Mesothelial cell of epicardium (in vitro differentiated cells): ENCODE measurements around the gene PHACTR3. TPM values are rescaled to one million over a fixed set of nuclear protein-coding genes. Genes with fewer than 3 reads are reported as not detected.

Experiments used
- DNase-seq, 2 experiments: peaks; one replicate each; pipeline ENCODE4 v3.0.0; 2021; ENCODE audit warnings: low spot score in 2 of 2; ENCODE audit not compliant: unreplicated experiment in 2 of 2
- H3K27ac Mint-ChIP-seq: 2 replicates; pipeline ENCODE4 v1.8.0; 2021; ENCODE audit warnings: mixed read lengths
- H3K27me3 Mint-ChIP-seq: 2 replicates; pipeline ENCODE4 v1.8.0; 2021; ENCODE audit warnings: low read depth, mixed read lengths
- H3K36me3 Mint-ChIP-seq: 2 replicates; pipeline ENCODE4 v1.8.0; 2021; ENCODE audit warnings: mixed read lengths
- H3K4me1 Mint-ChIP-seq: 2 replicates; pipeline ENCODE4 v1.8.0; 2021; ENCODE audit warnings: mixed read lengths
- H3K4me3 Mint-ChIP-seq: 2 replicates; pipeline ENCODE4 v1.8.0; 2021; ENCODE audit warnings: mild to moderate bottlenecking, moderate library complexity, mixed read lengths
- H3K9me3 Mint-ChIP-seq: 2 replicates; pipeline ENCODE4 v1.8.0; 2021; ENCODE audit warnings: mixed read lengths
- CTCF ChIP-seq: fragments of 200-600 bp; sonication (generic); IDR thresholded peaks from one replicate; pipeline ENCODE4 v1.5.0; 2021; ENCODE audit warnings: antibody characterized with exemption; ENCODE audit not compliant: unreplicated experiment
- total RNA-seq: library from RNA; stranded (reverse); gene quantifications from 3 replicates; pipeline ENCODE4 v1.2.1, GENCODE V29; 2021

Gene PHACTR3
- total RNA-seq, 1 donor from 2014 or later: 0.16 TPM

- Mint-ChIP-seq H3K4me1 (no peaks in the 10 kb centered on the region), H3K4me3 (no peak overlapping the region), H3K27me3 (peaks cover 51% of the 10 kb centered on the region), H3K27ac (no peak overlapping the region), H3K36me3 (no peaks in the 10 kb centered on the region), H3K9me3 (peaks cover 7% of the 10 kb centered on the region)
- TF ChIP-seq CTCF: no peak
- DNase-seq: peak in 1 of 2 experiments; percentile 11
These were observed 183.2 kb downstream of the PHACTR3 start for GRCh38 chr20:59787538-59787890.

GRCh38 chr20:59788196-59788735 is 183.9 kb downstream of the PHACTR3 start:
- peaks cover 10% of the 10 kb centered on the region for H3K9me3 Mint-ChIP-seq
- no peak overlapping the region for H3K4me3 Mint-ChIP-seq
- no peaks in the 10 kb centered on the region for H3K4me1 Mint-ChIP-seq
- TF ChIP-seq CTCF: no peak
- H3K27me3 Mint-ChIP-seq: peaks cover 47% of the 10 kb centered on the region
- no peaks in the 10 kb centered on the region for H3K36me3 Mint-ChIP-seq
- DNase-seq: peak in 1 of 2 experiments; percentile 5
- no peak overlapping the region for H3K27ac Mint-ChIP-seq

GRCh38 chr20:59788811-59789397 is 184.6 kb downstream of the PHACTR3 start:
- H3K4me3 Mint-ChIP-seq: no peak overlapping the region
- H3K4me1 Mint-ChIP-seq: no peaks in the 10 kb centered on the region
- H3K36me3 Mint-ChIP-seq: no peaks in the 10 kb centered on the region
- H3K9me3 Mint-ChIP-seq: peaks cover 14% of the 10 kb centered on the region
- DNase-seq: no peak
- H3K27ac Mint-ChIP-seq: no peak overlapping the region
- TF ChIP-seq CTCF: no peak
- H3K27me3 Mint-ChIP-seq: peaks cover 47% of the 10 kb centered on the region

GRCh38 chr20:59789686-59790085 is 185.3 kb downstream of the PHACTR3 start:
- Mint-ChIP-seq H3K4me1 (no peaks in the 10 kb centered on the region), H3K27me3 (peaks cover 44% of the 10 kb centered on the region), H3K9me3 (peaks cover 19% of the 10 kb centered on the region), H3K36me3 (no peaks in the 10 kb centered on the region), H3K4me3 (no peak overlapping the region), H3K27ac (no peak overlapping the region)
- DNase-seq: peak in 1 of 2 experiments; percentile 3
- TF ChIP-seq CTCF: no peak

- Mint-ChIP-seq H3K27ac (no peak overlapping the region), H3K4me3 (no peak overlapping the region), H3K36me3 (no peaks in the 10 kb centered on the region), H3K27me3 (peaks cover 40% of the 10 kb centered on the region), H3K9me3 (peaks cover 26% of the 10 kb centered on the region), H3K4me1 (no peaks in the 10 kb centered on the region)
- no peak for TF ChIP-seq CTCF
- peak in 1 of 2 experiments; percentile 6 for DNase-seq
These were observed 186.0 kb downstream of the PHACTR3 start for GRCh38 chr20:59790346-59790745.
